Left lung (tissue), 10 donors: ENCODE data around the gene UFSP2. TPM values are rescaled to one million over a fixed set of nuclear protein-coding genes. Genes with fewer than 3 reads are reported as not detected.

Source experiments
- ATAC-seq: fragments of 200-7000 bp; cut with Tn5 transposase; one replicate; pipeline ENCODE4 v1.9.1; 2020; ENCODE audit warnings: moderate library complexity
- DNase-seq, 4 donors: peaks; one replicate each; pipeline ENCODE4 v3.0.0-alpha.2; 2013 to 2020
- H3K27ac ChIP-seq, 2 donors: fragments of 200-600 bp; sonication (generic) in 1 of 2; one replicate each; pipeline versions ENCODE4 v1.5.0 to v1.8.0; 2020 to 2021
- H3K27me3 ChIP-seq, 2 donors: fragments of 200-600 bp; sonication (generic) in 1 of 2; one replicate each; pipeline versions ENCODE4 v1.5.0 to v1.8.0; 2020 to 2021
- H3K36me3 ChIP-seq, 2 donors: fragments of 200-600 bp; sonication (generic) in 1 of 2; one replicate each; pipeline versions ENCODE4 v1.5.0 to v1.8.0; 2020 to 2021
- H3K4me1 ChIP-seq, 2 donors: fragments of 200-600 bp; one replicate each; pipeline ENCODE4 v1.8.0; 2021
- H3K4me3 ChIP-seq, 2 donors: fragments of 200-600 bp; sonication (generic) in 1 of 2; one replicate each; pipeline versions ENCODE4 v1.5.0 to v1.8.0; 2020 to 2021; ENCODE audit warnings: mild to moderate bottlenecking in 1 of 2
- H3K9me3 ChIP-seq, 2 donors: fragments of 200-600 bp; sonication (generic) in 1 of 2; one replicate each; pipeline versions ENCODE4 v1.5.0 to v1.8.0; 2020 to 2021
- CTCF ChIP-seq, 2 donors: fragments of 200-600 bp; sonication (generic) in 1 of 2; IDR thresholded peaks; one replicate each; pipeline versions ENCODE4 v1.5.0 to v1.8.0; 2021; ENCODE audit warnings: antibody characterized with exemption in 2 of 2
- intact Hi-C, 2 donors: fragments of 100-400 bp; cut with DNase I; formaldehyde crosslinking; loops; one replicate each; pipeline versions ENCODE4 v1.11.2 to v1.14.2; 2022
- polyA plus RNA-seq, 6 donors: library from polyadenylated mRNA; unstranded; fragments of 120-200 nt; gene quantifications; one replicate each; pipeline ENCODE4 v1.2.1, GENCODE V29; 2013; ENCODE audit not compliant: insufficient read length in 6 of 6
- total RNA-seq, 2 donors: library from RNA; stranded (reverse); fragmentation: NEBNext Ultra II Directional; extraction: Animal tissue kit (Norgen Biotek cat#: 25700); gene quantifications; one replicate each; pipeline ENCODE4 v1.2.1, GENCODE V29; 2021
- donor health status: DM: no; HTN: yes; CAD: no.
- donor health status: DM: no; HTN: no; CAD: no.

UFSP2 gene
- total and polyA plus RNA-seq, 8 donors: 20.1 to 86.5 (median 77.3) TPM

- Histone ChIP-seq H3K4me1 (peaks cover 7 to 37% of the 10 kb centered on the region in 2 donors), H3K27ac (peak within 1 kb of the TSS; percentile 98 to 100), H3K9me3 (no peaks in the 10 kb centered on the region), H3K27me3 (no peaks in the 10 kb centered on the region), H3K36me3 (peaks cover 0 to 28% of the 10 kb centered on the region in 2 donors), H3K4me3 (peak within 1 kb of the TSS; percentile 89 to 92)
- DNase-seq: peak in 3 of 4 donors; percentile 71 to 80 (median 76)
- peak; percentile 56 for ATAC-seq
- no peak for TF ChIP-seq CTCF (IDR thresholded peaks at IDR 0.05)
- intact Hi-C loops: loop anchor here in 1 of 2 donors (10.0 kb wide), 1 partner anchor 182 kb away; no protein-coding TSS in a partner anchor
These were observed 28.9 kb downstream of the UFSP2 start, which contains the start of gene ANKRD37 for GRCh38 chr4:185396724-185397385. Gene ANKRD37, plus strand, starts transcription at chr4:185396841. Its CDS starts 83 bp downstream, at chr4:185396924.

GRCh38 chr4:185395956-185396723, 29.6 kb downstream of the UFSP2 start:
- peak; percentile 91 for ATAC-seq
- intact Hi-C loops: loop anchor here in 1 of 2 donors (10.0 kb wide), 1 partner anchor 181 kb away; no protein-coding TSS in a partner anchor
- H3K9me3 ChIP-seq: no peaks in the 10 kb centered on the region
- H3K4me3 ChIP-seq: peak overlapping the region; percentile 89 to 92
- H3K27ac ChIP-seq: peak overlapping the region; percentile 98 to 100
- peaks cover 7 to 37% of the 10 kb centered on the region in 2 donors for H3K4me1 ChIP-seq
- peaks cover 0 to 21% of the 10 kb centered on the region in 2 donors for H3K36me3 ChIP-seq
- TF ChIP-seq CTCF (IDR thresholded peaks at IDR 0.05): no peak
- DNase-seq: peak; percentile 96 to 99 (median 98)
- no peaks in the 10 kb centered on the region for H3K27me3 ChIP-seq

GRCh38 chr4:185395238-185395955, 30.4 kb downstream of the UFSP2 start, which contains the start of gene LRP2BP:
Gene LRP2BP, minus strand, starts transcription at chr4:185395924. Its CDS starts 17,738 bp downstream, at chr4:185378186.
- intact Hi-C loops: loop anchor here in 1 of 2 donors (10.0 kb wide), 1 partner anchor 181 kb away; no protein-coding TSS in a partner anchor
- H3K4me3 ChIP-seq: peak within 1 kb of the TSS; percentile 89 to 92
- DNase-seq: peak in 2 of 4 donors; percentile 22 to 36

GRCh38 chr4:185394568-185395237, 31.1 kb downstream of the UFSP2 start:
- H3K27ac ChIP-seq: peak overlapping the region; percentile 98 to 100
- TF ChIP-seq CTCF (IDR thresholded peaks at IDR 0.05): no peak
- peak overlapping the region; percentile 89 to 92 for H3K4me3 ChIP-seq
- no peaks in the 10 kb centered on the region for H3K9me3 ChIP-seq
- intact Hi-C loops: loop anchor here in 1 of 2 donors (10.0 kb wide), 1 partner anchor 180 kb away; no protein-coding TSS in a partner anchor
- H3K27me3 ChIP-seq: no peaks in the 10 kb centered on the region
- DNase-seq (no peak), ATAC-seq (no peak)
- H3K36me3 ChIP-seq: peaks cover 0 to 6% of the 10 kb centered on the region in 2 donors
- H3K4me1 ChIP-seq: peaks cover 7 to 37% of the 10 kb centered on the region in 2 donors

More at GRCh38 chr4:185395238-185395955, 30.4 kb downstream of the UFSP2 start, which contains the start of gene LRP2BP:
- Histone ChIP-seq H3K27ac (peak within 1 kb of the TSS; percentile 98 to 100), H3K4me1 (peaks cover 7 to 37% of the 10 kb centered on the region in 2 donors), H3K9me3 (no peaks in the 10 kb centered on the region), H3K36me3 (peaks cover 0 to 13% of the 10 kb centered on the region in 2 donors), H3K27me3 (no peaks in the 10 kb centered on the region)
- no peak for ATAC-seq
- no peak for TF ChIP-seq CTCF (IDR thresholded peaks at IDR 0.05)
